NCI-H82 treated with DMSO at 0.1 percent for 48 hours (cell line): Measurements from ENCODE around the gene PELI1.
"Not testable (repeated sequence)": the region's sequence is repeated elsewhere in the genome, so short reads cannot be mapped to it uniquely, and the experiment has no call there.

Experiments
- DNase-seq: peaks from one replicate; lab custom pipeline; 2025; ENCODE audit not compliant: unreplicated experiment; lab: John Stamatoyannopoulos, UW

Gene PELI1

GRCh38 chr2:64090264-64090663 is 54.0 kb downstream of the PELI1 start:
- no peak for DNase-seq

- DNase-seq = no peak
Measured at GRCh38 chr2:64086347-64087082, 57.7 kb downstream of the PELI1 start.

- no peak for DNase-seq
Measured at GRCh38 chr2:64085936-64086335, 58.3 kb downstream of the PELI1 start.

GRCh38 chr2:64081046-64081445 is 63.2 kb downstream of the PELI1 start:
- no peak for DNase-seq

- no peak for DNase-seq
Measured at GRCh38 chr2:64080179-64080578, 64.0 kb downstream of the PELI1 start.

GRCh38 chr2:64079688-64080087 is 64.5 kb downstream of the PELI1 start:
- not testable (repeated sequence) for DNase-seq

GRCh38 chr2:64076828-64077227 is 67.4 kb downstream of the PELI1 start:
- not testable (repeated sequence) for DNase-seq

- not testable (repeated sequence) for DNase-seq
Measured at GRCh38 chr2:64074616-64075015, 69.6 kb downstream of the PELI1 start.

- DNase-seq = peak; percentile 97
Measured at GRCh38 chr2:64067326-64067725, 76.9 kb downstream of the PELI1 start.

GRCh38 chr2:64065516-64065915 is 78.7 kb downstream of the PELI1 start:
- DNase-seq = no peak

GRCh38 chr2:64063924-64064331 is 80.3 kb downstream of the PELI1 start:
- DNase-seq = peak; percentile 87

GRCh38 chr2:64063454-64063853 is 80.8 kb downstream of the PELI1 start:
- no peak for DNase-seq

GRCh38 chr2:64062840-64063239 is 81.4 kb downstream of the PELI1 start:
- DNase-seq = no peak

GRCh38 chr2:64059270-64059669 is 85.0 kb downstream of the PELI1 start:
- no peak for DNase-seq

GRCh38 chr2:64056021-64056420 is 88.2 kb downstream of the PELI1 start:
- DNase-seq = no peak

GRCh38 chr2:64054161-64054915 is 89.9 kb downstream of the PELI1 start:
- no peak for DNase-seq

- no peak for DNase-seq
Measured at GRCh38 chr2:64052463-64053241, 91.6 kb downstream of the PELI1 start.

GRCh38 chr2:64049633-64050220 is 94.5 kb downstream of the PELI1 start:
- DNase-seq = peak; percentile 89

- DNase-seq = no peak
Measured at GRCh38 chr2:64045938-64046337, 98.3 kb downstream of the PELI1 start.
